ENCODE data around the gene SLC7A14. TPM values are rescaled to one million over a fixed set of nuclear protein-coding genes. Genes with fewer than 3 reads are reported as not detected.
"Not testable (repeated sequence)": the region's sequence is repeated elsewhere in the genome, so short reads cannot be mapped to it uniquely, and the experiment has no call there.

Gene SLC7A14
- total and polyA plus RNA-seq, 2 donors (not counting 3 experiments of a cell fraction or from before 2014, with no cell fraction given), result 0.07 to 0.57 TPM

DNA sequence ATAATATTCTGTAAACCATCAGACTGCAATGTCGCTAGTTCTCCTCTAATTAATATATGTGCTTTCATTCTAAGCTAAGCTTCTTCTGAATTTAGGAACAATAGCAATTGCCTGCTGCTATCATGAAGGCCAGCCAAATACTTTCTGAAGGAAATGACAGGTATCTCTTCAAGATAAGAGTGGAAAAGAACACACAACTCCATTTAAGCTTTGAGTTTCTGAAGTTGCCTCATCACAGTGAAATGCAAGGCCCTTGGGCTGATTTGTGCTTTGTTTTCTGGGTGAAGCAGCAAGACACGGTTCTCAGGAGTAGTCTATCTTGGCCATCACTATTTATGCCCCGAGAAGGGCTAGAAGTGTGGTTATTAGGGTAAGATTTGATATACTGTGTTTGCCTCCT lies 6.2 kb downstream of the SLC7A14 start:
- no peak overlapping the region for H3K4me3 ChIP-seq (replicated peaks in 1 of 3; ENCODE audit: insufficient read depth in 1 of 3, low read depth in 1 of 3, low read length in 3 of 3)
- no peak overlapping the region for H3K27ac ChIP-seq (ENCODE audit: insufficient read depth, low read depth, low read length)
- H3K79me2 ChIP-seq (ENCODE audit: control insufficient read depth, insufficient read depth, low read length), result no peaks in the 10 kb centered on the region
- dilution Hi-C loops (cut with MboI; ENCODE audit: extremely low pct_ligation_motif_present, low sequenced_read_pairs), result no loop called here
- H3K9ac ChIP-seq (replicated peaks; ENCODE audit: extremely low read depth, insufficient read depth, low read length), result no peak overlapping the region
- no peaks in the 10 kb centered on the region for H3K9me1 ChIP-seq (replicated peaks; ENCODE audit: control insufficient read depth, extremely low read depth, insufficient read depth, low read length)
- H4K20me1 ChIP-seq (replicated peaks; ENCODE audit: control insufficient read depth, extremely low read depth, insufficient read depth, low read length), result no peaks in the 10 kb centered on the region
- H3K9me3 ChIP-seq (replicated peaks; ENCODE audit: control insufficient read depth, insufficient read depth, low read length), result no peaks in the 10 kb centered on the region
- peaks cover 0 to 5% of the 10 kb centered on the region in 2 experiments for H3K27me3 ChIP-seq (ENCODE audit: control insufficient read depth in 2 of 2, insufficient read depth in 2 of 2, low read length in 2 of 2)
- CTCF ChIA-PET, result interaction anchor here (1.1 to 2.3 kb wide), 3 partner anchors 26 to 232 kb away, joined by 3 to 10 read pairs (median 3); no protein-coding TSS in a partner anchor
- POLR2A ChIA-PET, result no interaction called here
- no peaks in the 10 kb centered on the region for H3K36me3 ChIP-seq (ENCODE audit: control insufficient read depth in 2 of 2, extremely low read depth in 1 of 2, insufficient read depth in 2 of 2, low read length in 2 of 2)
- TF ChIP-seq FOS (IDR thresholded peaks at IDR 0.05; ENCODE audit: borderline replicate concordance, insufficient read depth, low read length) (no peak), MYC (IDR thresholded peaks at IDR 0.05; ENCODE audit: low read depth, low read length) (no peak), EZH2 (IDR thresholded peaks at IDR 0.05; ENCODE audit: borderline replicate concordance, low read depth, low read length, severe bottlenecking) (no peak)
- TF ChIP-seq, protein P1, sequence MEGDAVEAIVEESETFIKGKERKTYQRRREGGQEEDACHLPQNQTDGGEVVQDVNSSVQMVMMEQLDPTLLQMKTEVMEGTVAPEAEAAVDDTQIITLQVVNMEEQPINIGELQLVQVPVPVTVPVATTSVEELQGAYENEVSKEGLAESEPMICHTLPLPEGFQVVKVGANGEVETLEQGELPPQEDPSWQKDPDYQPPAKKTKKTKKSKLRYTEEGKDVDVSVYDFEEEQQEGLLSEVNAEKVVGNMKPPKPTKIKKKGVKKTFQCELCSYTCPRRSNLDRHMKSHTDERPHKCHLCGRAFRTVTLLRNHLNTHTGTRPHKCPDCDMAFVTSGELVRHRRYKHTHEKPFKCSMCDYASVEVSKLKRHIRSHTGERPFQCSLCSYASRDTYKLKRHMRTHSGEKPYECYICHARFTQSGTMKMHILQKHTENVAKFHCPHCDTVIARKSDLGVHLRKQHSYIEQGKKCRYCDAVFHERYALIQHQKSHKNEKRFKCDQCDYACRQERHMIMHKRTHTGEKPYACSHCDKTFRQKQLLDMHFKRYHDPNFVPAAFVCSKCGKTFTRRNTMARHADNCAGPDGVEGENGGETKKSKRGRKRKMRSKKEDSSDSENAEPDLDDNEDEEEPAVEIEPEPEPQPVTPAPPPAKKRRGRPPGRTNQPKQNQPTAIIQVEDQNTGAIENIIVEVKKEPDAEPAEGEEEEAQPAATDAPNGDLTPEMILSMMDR (IDR thresholded peaks at IDR 0.05; ENCODE audit: extremely low read depth in 1 of 2, insufficient read depth in 1 of 2, low read depth in 1 of 2, low read length in 2 of 2), result no peak
- FAIRE-seq (no peak), DNase-seq (ENCODE audit: low read depth, low spot score) (no peak)
- no TSS peak for BruUV-seq (replicated peaks)
- peaks cover under 1% of the 10 kb centered on the region for H3K4me1 ChIP-seq (ENCODE audit: control insufficient read depth, extremely low read depth, insufficient read depth, low read length)
- H3K4me2 ChIP-seq (ENCODE audit: insufficient read depth, low read length), result no peak overlapping the region
- no peak overlapping the region for H2AFZ ChIP-seq (ENCODE audit: low read depth, low read length)
- intact Hi-C loops (cut with micrococcal nuclease), result loop anchor here (10.0 kb wide), 1 partner anchor 225 kb away; no protein-coding TSS in a partner anchor

DNA sequence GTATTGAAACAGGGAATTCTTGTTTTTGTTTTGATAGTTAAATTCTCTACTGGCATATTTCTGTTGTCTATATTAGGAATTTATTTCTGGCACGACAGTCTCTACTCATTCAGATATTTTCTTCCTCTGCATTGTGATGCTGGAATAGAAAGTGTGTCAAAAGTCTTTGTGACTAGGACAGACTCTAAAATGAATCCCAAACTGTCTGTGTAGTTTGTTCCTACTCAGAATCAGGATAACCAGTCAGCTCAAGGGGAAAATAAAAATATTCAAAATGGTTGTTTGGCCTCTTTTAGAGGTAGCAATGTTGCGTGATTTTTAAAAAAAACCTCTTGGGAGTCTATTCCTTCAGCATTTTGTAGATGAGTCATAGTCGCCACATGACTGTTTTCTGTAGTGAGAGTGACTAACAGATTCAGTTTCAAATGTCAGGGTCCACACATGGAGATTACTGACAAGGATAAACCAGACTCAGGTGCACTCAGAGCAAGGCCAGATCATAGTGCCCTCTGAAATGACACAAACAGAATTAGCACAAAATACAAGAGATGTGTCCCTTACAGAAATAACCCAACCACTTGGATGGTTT lies 13.1 kb downstream of the SLC7A14 start:
- TF ChIP-seq JUN (IDR thresholded peaks at IDR 0.05; ENCODE audit: borderline replicate concordance, insufficient read depth, insufficient read length, low read depth) (peak; percentile 55), MYC (IDR thresholded peaks at IDR 0.05; ENCODE audit: low read depth, low read length) (no peak), FOS (IDR thresholded peaks at IDR 0.05; ENCODE audit: borderline replicate concordance, insufficient read depth, low read length) (peak; percentile 65), GATA2 (IDR thresholded peaks at IDR 0.05; ENCODE audit: insufficient read depth, insufficient read length, low read depth, low read length) (no peak)
- no peaks in the 10 kb centered on the region for H3K36me3 ChIP-seq (ENCODE audit: control insufficient read depth in 2 of 2, extremely low read depth in 1 of 2, insufficient read depth in 2 of 2, low read length in 2 of 2)
- no peaks in the 10 kb centered on the region for H3K4me1 ChIP-seq (ENCODE audit: control insufficient read depth, extremely low read depth, insufficient read depth, low read length)
- dilution Hi-C loops (cut with MboI; ENCODE audit: extremely low pct_ligation_motif_present, low sequenced_read_pairs) (no loop called here), intact Hi-C loops (cut with micrococcal nuclease) (no loop called here)
- BruUV-seq (replicated peaks), result no TSS peak
- H3K27ac ChIP-seq (ENCODE audit: insufficient read depth, low read depth, low read length), result no peak overlapping the region
- ChIA-PET CTCF (interaction anchor here (0.7 to 1.3 kb wide), 2 partner anchors 12 to 14 kb away, joined by 3 read pairs; no protein-coding TSS in a partner anchor), POLR2A (no interaction called here)
- H3K9me1 ChIP-seq (replicated peaks; ENCODE audit: control insufficient read depth, extremely low read depth, insufficient read depth, low read length), result no peaks in the 10 kb centered on the region
- H4K20me1 ChIP-seq (replicated peaks; ENCODE audit: control insufficient read depth, extremely low read depth, insufficient read depth, low read length), result no peaks in the 10 kb centered on the region
- DNase-seq (ENCODE audit: low read depth, low spot score), result peak; percentile 42
- H3K79me2 ChIP-seq (ENCODE audit: control insufficient read depth, insufficient read depth, low read length), result no peaks in the 10 kb centered on the region
- no peak for FAIRE-seq
- no peaks in the 10 kb centered on the region for H3K27me3 ChIP-seq (ENCODE audit: control insufficient read depth in 2 of 2, insufficient read depth in 2 of 2, low read length in 2 of 2)
- H3K9ac ChIP-seq (replicated peaks; ENCODE audit: extremely low read depth, insufficient read depth, low read length), result no peak overlapping the region
- no peaks in the 10 kb centered on the region for H3K9me3 ChIP-seq (replicated peaks; ENCODE audit: control insufficient read depth, insufficient read depth, low read length)
- no peak overlapping the region for H3K4me3 ChIP-seq (replicated peaks in 1 of 3; ENCODE audit: insufficient read depth in 1 of 3, low read depth in 1 of 3, low read length in 3 of 3)
- H2AFZ ChIP-seq (ENCODE audit: low read depth, low read length), result no peak overlapping the region
- H3K4me2 ChIP-seq (ENCODE audit: insufficient read depth, low read length), result no peak overlapping the region

DNA sequence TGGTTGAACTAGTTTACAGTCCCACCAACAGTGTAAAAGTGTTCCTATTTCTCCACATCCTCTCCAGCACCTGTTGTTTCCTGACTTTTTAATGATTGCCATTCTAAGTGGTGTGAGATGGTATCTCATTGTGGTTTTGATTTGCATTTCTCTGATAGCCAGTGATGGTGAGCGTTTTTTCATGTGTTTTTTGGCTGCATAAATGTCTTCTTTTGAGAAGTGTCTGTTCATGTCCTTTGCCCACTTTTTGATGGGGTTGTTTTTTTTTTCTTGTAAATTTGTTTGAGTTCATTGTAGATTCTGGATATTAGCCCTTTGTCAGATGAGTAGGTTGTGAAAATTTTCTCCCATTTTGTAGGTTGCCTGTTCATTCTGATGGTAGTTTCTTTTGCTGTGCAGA lies 18.3 kb downstream of the SLC7A14 start:
- intact Hi-C loops (cut with micrococcal nuclease); DNase-seq (ENCODE audit: low read depth, low spot score); H3K9me3 ChIP-seq (replicated peaks; ENCODE audit: control insufficient read depth, insufficient read depth, low read length); H3K9ac ChIP-seq (replicated peaks; ENCODE audit: extremely low read depth, insufficient read depth, low read length); H3K4me3 ChIP-seq (replicated peaks in 1 of 3; ENCODE audit: insufficient read depth in 1 of 3, low read depth in 1 of 3, low read length in 3 of 3); H2AFZ ChIP-seq (ENCODE audit: low read depth, low read length); H3K27me3 ChIP-seq (ENCODE audit: control insufficient read depth in 2 of 2, insufficient read depth in 2 of 2, low read length in 2 of 2); H3K27ac ChIP-seq (ENCODE audit: insufficient read depth, low read depth, low read length); H3K79me2 ChIP-seq (ENCODE audit: control insufficient read depth, insufficient read depth, low read length); BruUV-seq (replicated peaks); H3K9me1 ChIP-seq (replicated peaks; ENCODE audit: control insufficient read depth, extremely low read depth, insufficient read depth, low read length); POLR2A ChIA-PET; FAIRE-seq; H4K20me1 ChIP-seq (replicated peaks; ENCODE audit: control insufficient read depth, extremely low read depth, insufficient read depth, low read length); CTCF ChIA-PET; H3K36me3 ChIP-seq (ENCODE audit: control insufficient read depth in 2 of 2, extremely low read depth in 1 of 2, insufficient read depth in 2 of 2, low read length in 2 of 2); dilution Hi-C loops (cut with MboI; ENCODE audit: extremely low pct_ligation_motif_present, low sequenced_read_pairs); H3K4me2 ChIP-seq (ENCODE audit: insufficient read depth, low read length): not testable (repeated sequence)
- H3K4me1 ChIP-seq (ENCODE audit: control insufficient read depth, extremely low read depth, insufficient read depth, low read length), result peaks cover 12% of the 10 kb centered on the region
